Left colon (tissue), 2 donors: ENCODE measurements around the gene PTCH2. TPM values are rescaled to one million over a fixed set of nuclear protein-coding genes. Genes with fewer than 3 reads are reported as not detected.

Experiments
- ATAC-seq: fragments of 200-7000 bp; cut with Tn5 transposase; one replicate; pipeline ENCODE4 v1.9.1; 2020; ENCODE audit warnings: mild to moderate bottlenecking, moderate library complexity
- DNase-seq, 2 donors: peaks; one replicate each; pipeline ENCODE4 v3.0.0-alpha.2; 2020
- intact Hi-C, 2 donors: fragments of 100-400 bp; cut with DNase I in 1 of 2; cut with micrococcal nuclease in 1 of 2; formaldehyde crosslinking; loops; one replicate each; pipeline versions ENCODE4 v1.11.2 to v1.14.0; 2022; cut with DNase I, micrococcal nuclease
- total RNA-seq, 2 donors: library from RNA; stranded (reverse); fragmentation: NEBNext Ultra II Directional; extraction: Animal tissue kit (Norgen Biotek cat#: 25700); gene quantifications; one replicate each; pipeline ENCODE4 v1.2.1, GENCODE V29; 2021
- donor health status: DM: no; HTN: no; CAD: no.
- donor health status: DM: yes; HTN: yes; CAD: no.

The PTCH2 gene
- total RNA-seq, 2 donors from 2014 or later, result 0.34 to 0.47 TPM

- DNase-seq (peak in 1 of 2 donors; percentile 20), ATAC-seq (no peak)
- intact Hi-C loops, result loop anchor here in 1 of 2 donors (10.0 kb wide), 1 partner anchor 47 kb away; no protein-coding TSS in a partner anchor
These were observed 55.5 kb downstream of the PTCH2 start for GRCh38 chr1:44787506-44787905.

- intact Hi-C loops, result loop anchor here in 1 of 2 donors (10.0 kb wide), 1 partner anchor 48 kb away; no protein-coding TSS in a partner anchor
These were observed 56.1 kb downstream of the PTCH2 start for GRCh38 chr1:44786841-44787426.

GRCh38 chr1:44786138-44786840 lies 56.8 kb downstream of the PTCH2 start:
- peak in 1 of 2 donors; percentile 80 for DNase-seq
- ATAC-seq, result peak; percentile 73
- intact Hi-C loops, result loop anchor here in 1 of 2 donors (10.0 kb wide), 1 partner anchor 49 kb away; no protein-coding TSS in a partner anchor

More at GRCh38 chr1:44786841-44787426, 56.1 kb downstream of the PTCH2 start:
- no peak for ATAC-seq
- peak in 1 of 2 donors; percentile 32 for DNase-seq

- DNase-seq (peak in 1 of 2 donors; percentile 18), ATAC-seq (no peak)
- intact Hi-C loops, result loop anchor here in 1 of 2 donors (10.0 kb wide), 1 partner anchor 49 kb away; no protein-coding TSS in a partner anchor
These were observed 57.4 kb downstream of the PTCH2 start for GRCh38 chr1:44785501-44786137.

- intact Hi-C loops, result loop anchor here in 1 of 2 donors (10.0 kb wide), 1 partner anchor 50 kb away; no protein-coding TSS in a partner anchor
- peak in 1 of 2 donors; percentile 22 for DNase-seq
- no peak for ATAC-seq
These were observed 58.0 kb downstream of the PTCH2 start for GRCh38 chr1:44785029-44785380.

DNA sequence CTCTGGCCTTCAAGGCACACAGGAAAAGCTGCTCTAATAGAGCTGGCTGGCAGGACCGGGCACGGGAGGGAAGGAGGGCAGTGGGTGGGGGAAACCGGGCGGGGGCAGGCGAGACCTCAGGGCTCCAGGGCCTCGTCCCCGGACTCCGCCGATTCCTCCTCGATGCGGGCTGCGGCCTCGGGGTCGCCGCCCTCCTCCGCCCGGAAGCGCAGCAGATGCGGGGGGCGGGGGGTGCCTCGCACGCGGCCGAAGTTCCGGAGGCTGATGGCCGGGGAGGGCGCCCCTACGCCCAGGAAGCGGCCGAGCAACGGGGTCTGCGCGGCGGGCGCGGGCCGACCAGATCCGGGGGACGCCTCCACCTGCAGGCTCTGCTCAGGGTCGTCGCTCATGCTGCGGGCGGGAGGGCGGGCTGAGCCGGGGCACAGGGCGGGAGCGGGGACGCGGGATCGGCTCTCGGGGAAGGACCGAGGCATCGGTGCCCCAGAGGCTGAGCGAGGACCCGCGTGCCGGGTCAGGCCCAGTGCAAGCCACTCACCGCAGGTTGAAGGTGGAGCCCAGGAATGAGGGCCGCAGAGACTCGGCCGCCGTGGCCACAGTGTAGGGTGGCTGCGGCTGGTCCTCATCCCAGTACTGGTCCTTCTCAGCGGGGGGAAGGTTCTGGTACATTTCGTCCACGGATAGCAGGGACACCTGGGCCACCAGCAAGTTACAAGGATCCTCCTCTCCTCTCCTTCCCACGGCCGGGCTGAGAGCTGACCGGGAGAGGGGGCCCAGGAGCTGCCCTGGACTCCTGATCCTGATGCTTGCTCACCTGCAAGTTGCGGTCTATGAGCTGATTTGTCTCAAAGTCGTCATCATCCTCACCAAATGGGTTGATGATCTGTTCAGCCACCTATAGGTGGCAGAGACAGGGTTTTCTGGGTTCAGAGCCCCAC lies 58.7 kb downstream of the PTCH2 start:
- peak; percentile 17 for ATAC-seq
- DNase-seq, result peak; percentile 31 to 46
- intact Hi-C loops, result loop anchor here in 1 of 2 donors (10.0 kb wide), 1 partner anchor 50 kb away; no protein-coding TSS in a partner anchor

GRCh38 chr1:44783697-44784093 lies 59.4 kb downstream of the PTCH2 start:
- ATAC-seq, result no peak
- DNase-seq, result no peak
- intact Hi-C loops, result loop anchor here in 1 of 2 donors (10.0 kb wide), 1 partner anchor 51 kb away; no protein-coding TSS in a partner anchor

- DNase-seq (no peak), ATAC-seq (no peak)
- intact Hi-C loops, result loop anchor here in 1 of 2 donors (10.0 kb wide), 1 partner anchor 54 kb away; no protein-coding TSS in a partner anchor
These were observed 62.4 kb downstream of the PTCH2 start for GRCh38 chr1:44780583-44781121.

GRCh38 chr1:44778705-44779576 lies 64.1 kb downstream of the PTCH2 start:
- DNase-seq (no peak), ATAC-seq (no peak)
- intact Hi-C loops, result no loop called here

- ATAC-seq, result no peak
- DNase-seq, result no peak
- intact Hi-C loops, result no loop called here
These were observed 65.0 kb downstream of the PTCH2 start for GRCh38 chr1:44777969-44778635.

DNA sequence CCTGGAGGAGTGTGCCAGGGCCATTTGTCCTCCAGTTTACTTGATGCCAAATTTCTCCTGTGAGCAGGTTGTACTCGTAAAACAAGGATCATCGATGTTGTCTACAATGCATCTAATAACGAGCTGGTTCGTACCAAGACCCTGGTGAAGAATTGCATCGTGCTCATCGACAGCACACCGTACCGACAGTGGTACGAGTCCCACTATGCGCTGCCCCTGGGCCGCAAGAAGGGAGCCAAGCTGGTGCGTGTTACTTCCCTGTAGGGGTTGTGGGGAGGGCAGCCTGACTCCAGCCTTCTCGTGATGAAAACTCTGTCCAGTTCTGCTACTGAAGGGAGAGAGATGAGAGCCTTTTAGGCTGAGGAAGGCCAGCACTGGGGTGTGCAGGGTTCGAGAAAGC lies 65.5 kb downstream of the PTCH2 start:
- no peak for DNase-seq
- intact Hi-C loops, result no loop called here
- no peak for ATAC-seq

DNA sequence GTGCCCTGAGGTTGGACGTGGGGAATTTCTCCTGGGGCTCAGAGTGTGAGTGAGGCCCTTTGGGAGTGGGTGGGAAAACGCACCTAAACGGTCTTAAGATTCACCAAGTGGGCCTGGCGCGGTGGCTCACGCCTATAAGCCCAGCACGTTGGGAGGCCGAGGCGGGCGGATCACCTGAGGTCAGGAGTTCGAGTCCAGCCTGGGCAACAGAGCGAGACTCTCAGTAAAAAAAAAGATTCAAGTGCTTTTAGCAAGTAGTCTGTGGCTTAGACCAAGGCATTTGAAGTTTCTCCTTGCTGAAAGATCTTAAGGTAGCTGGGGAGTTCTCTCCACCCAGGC lies 66.4 kb downstream of the PTCH2 start:
- ATAC-seq (no peak), DNase-seq (no peak)
- intact Hi-C loops, result no loop called here

DNA sequence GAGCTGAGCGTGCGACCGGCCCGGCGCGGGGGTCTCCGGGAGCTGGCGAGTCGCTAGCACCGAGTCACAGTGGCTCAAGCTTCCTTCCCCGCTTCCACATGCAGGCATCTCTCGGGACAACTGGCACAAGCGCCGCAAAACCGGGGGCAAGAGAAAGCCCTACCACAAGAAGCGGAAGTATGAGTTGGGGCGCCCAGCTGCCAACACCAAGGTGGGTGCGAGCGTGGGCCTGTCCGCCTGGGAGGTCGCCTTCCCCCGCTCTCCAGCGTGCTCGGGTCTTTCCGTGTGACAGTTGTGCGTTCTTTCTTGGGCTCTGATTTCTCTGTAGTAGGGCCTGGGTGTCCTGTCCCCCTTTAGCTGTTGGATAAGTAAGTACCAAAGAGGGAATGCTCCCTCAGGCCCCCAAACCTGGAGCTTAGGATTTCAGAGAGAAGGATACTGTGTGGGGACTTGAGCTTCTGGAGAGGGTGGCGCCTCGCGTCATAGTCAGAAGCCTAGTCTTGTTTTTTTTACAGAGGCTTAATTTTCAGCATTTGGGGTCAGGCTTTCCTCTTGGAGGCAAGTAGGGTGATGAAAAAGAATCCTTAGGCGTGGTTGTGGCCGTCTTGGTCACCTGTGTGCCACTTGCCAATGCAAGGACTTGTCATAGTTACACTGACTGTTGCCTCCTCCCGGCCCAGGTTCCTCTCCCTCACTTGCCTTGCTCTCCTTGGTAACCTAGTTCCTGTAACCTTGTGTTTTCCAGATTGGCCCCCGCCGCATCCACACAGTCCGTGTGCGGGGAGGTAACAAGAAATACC lies 66.9 kb downstream of the PTCH2 start:
- peak; percentile 36 to 57 for DNase-seq
- ATAC-seq, result peak; percentile 53
- intact Hi-C loops, result no loop called here

DNA sequence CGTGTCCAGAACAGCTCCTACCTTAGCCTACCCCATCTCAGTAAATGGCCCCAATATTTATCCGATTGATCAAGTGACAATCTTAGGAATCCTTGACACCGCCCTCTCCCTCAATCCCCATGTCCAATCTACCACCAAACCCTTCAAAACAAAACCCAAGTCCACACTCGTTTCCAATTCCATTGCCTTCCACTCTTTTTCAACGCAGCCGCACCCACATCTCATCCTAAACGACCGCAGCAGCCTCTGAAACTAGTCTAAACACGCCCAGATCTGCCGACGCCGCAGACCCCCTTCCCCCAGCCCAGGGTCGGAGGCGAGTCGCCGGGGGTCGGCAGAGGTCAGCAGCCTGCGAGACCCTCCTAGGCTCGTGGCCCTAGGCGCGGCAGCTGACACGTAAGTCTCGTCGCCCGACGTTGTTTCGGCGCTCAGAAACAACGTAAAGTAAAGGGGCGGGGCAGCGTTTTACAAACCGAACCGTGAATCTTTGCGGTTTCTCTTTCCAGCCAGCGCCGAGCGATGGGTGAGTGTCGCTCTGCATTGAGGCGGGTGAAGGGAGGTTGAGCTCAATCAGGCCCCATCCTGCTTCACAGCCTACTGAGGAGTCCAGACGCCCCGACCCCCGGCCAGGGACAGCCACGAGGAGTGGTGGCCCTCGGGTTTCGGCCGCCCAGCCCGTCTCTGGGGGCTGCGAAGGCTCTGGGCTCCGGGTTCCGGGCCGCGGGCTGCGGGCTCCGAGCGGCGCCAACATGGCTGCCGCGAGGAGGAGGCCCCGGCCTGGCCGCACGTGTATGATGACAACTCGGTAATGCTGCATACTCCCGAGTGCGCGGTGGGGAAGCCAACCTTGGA lies 67.7 kb downstream of the PTCH2 start, which contains the start of gene RPS8:
RPS8 (plus strand) TSS at position 463 of the 852 bp plus-strand sequence; CDS start at position 520, 57 bp downstream.
- DNase-seq (peak; percentile 93 to 94), ATAC-seq (peak; percentile 89)
- intact Hi-C loops, result no loop called here
